HT1080 (cell line): Measurements from ENCODE around the gene EMX2. TPM values are rescaled to one million over a fixed set of nuclear protein-coding genes. Genes with fewer than 3 reads are reported as not detected.

Experiments used
- DNase-seq: peaks from one replicate; pipeline ENCODE4 v3.0.0-alpha.2; 2015; ENCODE audit warnings: low read depth
- total RNA-seq: library from RNA; depleted of rRNA; stranded (reverse); fragments of >200 nt; shearing (Covaris generic); gene quantifications from 2 replicates; pipeline ENCODE4 v1.2.3, GENCODE V29; 2014; rRNA removed

The EMX2 gene
- total RNA-seq, 1 experiment from 2014 or later, result 0.08 TPM

DNA sequence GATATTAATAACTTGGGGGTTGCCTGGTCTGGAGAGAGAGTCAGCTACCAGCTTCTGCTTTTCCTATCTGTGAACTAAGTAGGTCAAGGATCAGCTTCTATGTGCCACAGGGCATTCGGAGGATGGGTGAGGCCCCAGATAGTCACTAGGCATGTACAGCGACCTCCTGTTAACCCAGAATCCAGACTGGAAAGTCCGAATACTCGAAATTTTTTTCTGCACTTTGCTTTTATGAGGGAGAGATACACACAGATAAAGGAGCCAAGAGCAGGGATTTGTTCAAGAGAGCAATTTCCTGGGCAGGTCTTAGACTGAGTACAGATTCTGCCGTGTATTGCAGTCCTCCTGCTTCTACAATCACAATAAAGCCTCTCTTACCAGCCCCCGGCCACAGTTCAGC, 54.2 kb downstream of the EMX2 start:
- DNase-seq, result no peak

GRCh38 chr10:117597216-117597615, 54.7 kb downstream of the EMX2 start:
- DNase-seq, result no peak

Other genes starting within 250 kb of the EMX2 start
- gene PDZD8, start 167.3 kb upstream of the EMX2 start, total RNA-seq, result 16.7 and 26.1 TPM in 2 replicates